ENCODE data around the gene PLA2G2C.

DNA sequence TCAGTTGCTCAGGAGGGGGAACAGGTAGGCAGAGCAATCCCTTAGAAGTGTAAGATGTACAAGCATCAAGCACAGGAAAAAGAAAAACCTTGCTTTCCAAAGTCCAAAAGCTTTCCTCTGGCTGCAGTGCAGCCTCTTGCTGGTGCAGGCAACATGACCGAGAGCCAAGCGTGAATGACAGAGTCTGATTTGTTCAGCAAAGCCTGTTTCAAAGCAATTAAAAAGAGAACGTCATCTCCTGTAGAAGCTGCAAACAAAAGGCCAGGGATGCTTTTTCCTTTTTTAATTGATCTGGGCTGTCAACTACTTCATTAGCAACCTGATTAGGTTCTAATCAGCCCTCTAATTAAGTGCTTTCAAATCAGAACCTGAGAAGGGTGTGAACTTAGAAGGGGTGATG is 38.2 kb upstream of the PLA2G2C start:
- TF ChIP-seq EZH2 (IDR thresholded peaks at IDR 0.05) (no peak), POLR2AphosphoS5 (IDR thresholded peaks at IDR 0.05; ENCODE audit: borderline replicate concordance, low read depth, low read length) (no peak)
